GM19035 (cell line): ENCODE measurements around the gene CDK19.
"Not testable (repeated sequence)": the region's sequence is repeated elsewhere in the genome, so short reads cannot be mapped to it uniquely, and the experiment has no call there.

Experiments
- ATAC-seq: cut with Tn5 transposase; IDR thresholded peaks from one replicate; pipeline ENCODE4 v1.9.1; 2021; ENCODE audit not compliant: unreplicated experiment

CDK19 gene

DNA sequence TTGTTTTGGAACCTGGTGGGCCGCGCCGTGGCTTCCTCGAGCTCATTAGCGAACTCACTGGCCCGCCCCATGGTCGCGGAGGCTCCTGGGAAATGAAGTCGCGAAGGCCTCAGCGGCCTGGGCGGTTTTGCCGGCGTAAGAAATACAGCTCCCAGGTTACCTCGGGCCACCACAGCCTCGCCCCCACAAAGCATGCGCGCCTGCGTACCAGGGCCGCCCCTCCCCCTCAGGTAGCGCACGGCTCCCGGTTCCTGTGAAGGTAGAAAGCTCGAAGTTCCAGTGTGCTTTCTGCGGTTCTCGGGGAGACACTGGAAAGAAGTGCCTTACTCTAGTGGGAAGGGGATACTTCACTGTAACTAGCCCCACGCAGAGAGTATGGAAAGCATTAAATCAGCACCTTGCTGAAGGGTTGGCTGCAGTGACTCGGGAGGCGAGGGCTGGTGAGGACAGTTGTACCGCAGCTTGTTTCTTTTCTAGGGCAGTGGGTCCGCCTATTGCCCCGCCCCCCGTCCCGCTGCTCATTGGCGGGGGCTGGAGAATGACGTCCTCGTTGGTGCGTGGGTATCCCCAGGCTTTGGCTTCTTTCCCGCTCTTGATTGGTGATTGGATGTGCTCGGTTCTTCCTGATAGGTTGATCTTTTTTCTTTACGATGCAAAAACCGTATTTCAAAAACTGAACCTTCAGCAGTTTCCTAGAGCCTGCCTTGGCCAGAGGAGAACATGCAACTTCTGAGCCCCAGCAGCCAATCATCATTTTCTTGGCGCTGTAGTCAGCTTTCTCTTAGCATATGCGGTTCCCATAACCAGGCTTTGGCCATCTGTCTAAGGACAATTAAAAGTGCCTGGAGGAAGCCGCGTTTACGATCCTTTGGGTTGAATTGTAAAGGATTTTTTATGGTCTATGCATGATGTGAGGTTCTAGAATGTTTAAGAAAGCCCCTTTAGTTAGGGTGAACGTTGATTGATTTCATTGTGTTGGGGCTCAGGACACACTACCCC lies at the start of gene CDK19:
Gene CDK19, minus strand, starts transcription at position 59 of the 999 bp plus-strand sequence. CDS start 333 bp downstream, outside the sequence.
- peak; percentile 70 for ATAC-seq

GRCh38 chr6:110864824-110865223 lies 49.6 kb upstream of the CDK19 start:
- no peak for ATAC-seq

DNA sequence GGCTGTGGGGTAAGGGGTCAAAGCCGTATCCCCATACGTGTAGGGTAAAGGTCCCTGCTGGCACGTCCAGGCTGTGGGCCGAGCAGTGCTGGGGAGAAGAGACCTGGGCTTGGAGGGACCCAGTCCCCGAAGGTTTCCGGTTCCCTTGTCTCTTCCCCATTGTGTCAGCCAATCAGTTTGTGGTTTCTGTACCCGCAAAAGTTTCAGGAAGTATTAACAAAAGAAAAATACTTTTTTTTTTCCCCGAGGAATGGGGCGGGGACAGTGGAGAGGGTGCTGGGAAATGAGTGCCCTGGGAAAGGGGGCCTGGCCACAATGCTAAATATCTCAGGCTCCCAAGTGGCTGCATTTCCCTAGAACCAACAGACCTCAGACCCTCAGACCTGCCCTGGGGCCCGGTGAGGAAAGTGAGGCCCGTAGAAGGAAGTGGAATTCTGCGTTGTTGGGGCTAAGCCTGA lies 44.1 kb upstream of the CDK19 start:
- no peak for ATAC-seq

GRCh38 chr6:110858562-110859214 lies 43.4 kb upstream of the CDK19 start:
- no peak for ATAC-seq

GRCh38 chr6:110858016-110858415 lies 42.7 kb upstream of the CDK19 start:
- no peak for ATAC-seq

DNA sequence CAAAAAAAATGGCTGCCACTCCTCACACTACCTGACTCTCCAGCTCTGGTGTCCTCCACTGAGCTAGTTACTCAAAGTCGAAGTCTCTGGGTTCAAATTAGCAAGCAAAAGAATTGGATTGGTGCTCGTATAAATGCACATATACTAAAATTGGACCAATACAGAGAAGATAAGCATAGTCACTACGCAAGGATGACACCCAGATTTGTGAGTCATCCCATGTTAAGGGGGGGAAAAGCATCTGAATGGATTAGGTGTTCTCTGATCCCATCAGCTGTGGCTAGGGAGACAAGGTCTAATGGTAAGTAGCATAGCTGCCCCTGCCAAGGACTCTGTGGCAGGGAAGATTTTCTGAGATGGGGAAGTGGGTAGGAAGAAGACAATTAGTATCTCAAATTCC lies 41.0 kb upstream of the CDK19 start:
- no peak for ATAC-seq

DNA sequence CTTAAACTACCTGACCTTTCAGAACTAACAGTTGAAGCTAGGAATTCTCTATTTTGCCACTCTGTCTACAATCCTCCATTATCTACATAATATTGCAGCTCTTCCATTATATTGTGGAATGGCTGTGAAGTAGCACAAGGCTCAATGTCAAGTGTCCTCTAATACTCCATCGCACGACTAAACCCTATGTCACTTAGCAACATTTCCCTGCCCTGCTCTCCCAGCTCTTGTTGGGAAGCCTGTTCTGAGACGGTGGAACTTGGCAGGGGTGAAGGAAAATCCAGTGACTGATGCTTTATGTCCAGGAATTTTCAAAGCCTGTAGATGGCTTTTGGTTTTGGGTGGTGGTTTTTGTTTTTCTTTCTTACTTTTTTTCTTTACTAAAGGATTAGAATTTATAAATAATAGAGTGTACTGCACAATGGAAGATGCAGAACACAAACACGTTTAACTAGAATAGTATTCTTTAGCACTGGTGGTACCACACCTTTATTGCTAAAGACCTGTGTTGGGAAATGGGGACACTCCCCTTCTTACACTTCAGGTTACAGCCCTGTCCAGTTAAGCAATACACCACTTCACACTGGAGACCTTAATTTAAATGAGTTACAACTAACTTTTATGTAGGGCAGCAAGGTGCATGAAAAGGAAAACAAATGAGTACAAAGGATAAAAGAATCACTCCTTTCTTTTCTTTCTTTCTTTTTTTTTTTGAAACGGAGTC lies 38.6 kb upstream of the CDK19 start:
- no peak for ATAC-seq

- no peak for ATAC-seq
Measured at GRCh38 chr6:110852773-110853172, 37.5 kb upstream of the CDK19 start.

DNA sequence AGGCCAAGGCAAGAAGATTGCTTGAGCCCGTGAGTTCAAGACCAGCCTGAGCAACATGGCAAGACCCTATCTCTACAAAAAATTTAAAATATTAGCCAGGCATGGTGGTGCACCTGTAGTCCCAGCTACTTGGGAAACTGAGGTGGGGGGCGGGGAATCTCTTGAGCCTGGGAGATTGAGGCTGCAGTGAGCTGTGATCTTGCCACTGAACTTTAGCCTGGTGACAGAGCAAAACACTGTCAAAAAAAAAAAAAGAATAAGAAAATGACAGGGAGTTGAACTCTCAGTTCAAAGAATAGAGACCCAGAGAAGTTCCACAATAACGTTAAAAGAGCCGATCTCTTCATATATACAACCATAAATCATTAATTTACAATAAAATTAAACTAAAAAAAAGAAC lies 34.5 kb upstream of the CDK19 start:
- ATAC-seq: no peak

- ATAC-seq: no peak
Measured at GRCh38 chr6:110841266-110841665, 26.0 kb upstream of the CDK19 start.

DNA sequence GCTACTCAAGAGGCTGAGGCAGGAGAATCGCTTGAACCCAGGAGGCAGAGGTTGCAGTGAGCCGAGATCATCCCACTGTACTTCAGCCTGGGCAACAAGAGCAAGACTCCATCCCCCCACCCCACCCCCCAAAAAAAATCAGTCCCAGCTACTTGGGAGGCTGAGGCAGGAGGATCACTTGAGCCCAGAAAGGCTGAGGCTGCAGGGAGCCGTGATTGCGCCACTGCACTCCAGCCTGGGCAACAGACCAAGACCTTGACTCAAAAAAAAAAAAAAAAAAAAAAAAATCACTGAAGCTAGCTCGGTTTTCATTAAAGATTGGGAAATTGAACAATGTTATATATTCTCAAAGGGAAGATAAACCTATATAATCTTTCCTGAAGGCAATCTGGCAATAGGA lies 20.5 kb upstream of the CDK19 start:
- not testable (repeated sequence) for ATAC-seq

GRCh38 chr6:110833831-110834230 lies 18.6 kb upstream of the CDK19 start:
- no peak for ATAC-seq

DNA sequence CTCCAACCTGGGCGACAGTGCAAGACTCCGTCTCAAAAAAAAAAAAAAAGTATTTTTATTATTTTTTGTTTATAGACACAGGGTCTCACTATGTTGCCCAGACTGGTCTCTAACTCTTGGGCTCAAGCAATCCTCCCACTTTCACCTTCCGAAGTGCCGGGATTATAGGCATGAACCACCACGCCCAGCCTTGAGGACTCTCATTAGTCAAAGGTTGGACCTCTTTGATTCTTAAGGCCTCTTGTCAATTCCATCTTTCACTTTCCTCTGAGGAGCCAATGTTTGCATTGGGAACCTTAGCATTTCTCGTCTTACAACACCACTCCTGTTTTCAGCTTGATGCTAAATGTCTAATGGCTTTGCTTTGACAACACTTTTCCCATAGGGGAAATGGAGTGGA lies 16.1 kb upstream of the CDK19 start:
- ATAC-seq: no peak

DNA sequence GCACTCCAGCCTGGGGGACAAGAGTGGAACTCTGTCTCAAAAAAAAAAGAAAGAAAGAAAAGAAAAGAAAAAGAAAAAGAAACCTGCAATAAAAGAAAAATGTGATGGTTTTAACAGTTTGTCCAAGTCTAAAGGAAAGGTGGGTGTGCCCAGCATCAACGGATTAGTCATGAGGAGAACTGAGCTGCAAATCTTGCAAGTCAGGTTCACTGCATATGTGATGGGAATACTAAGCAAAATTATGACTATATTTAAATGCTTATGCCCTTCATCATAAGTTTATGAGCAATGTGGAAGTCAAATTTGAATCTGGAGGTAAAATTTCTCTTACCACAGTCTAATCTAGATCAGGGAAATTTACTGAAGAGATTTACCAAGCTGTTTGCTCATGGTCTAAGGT lies 13.1 kb upstream of the CDK19 start:
- ATAC-seq: no peak

DNA sequence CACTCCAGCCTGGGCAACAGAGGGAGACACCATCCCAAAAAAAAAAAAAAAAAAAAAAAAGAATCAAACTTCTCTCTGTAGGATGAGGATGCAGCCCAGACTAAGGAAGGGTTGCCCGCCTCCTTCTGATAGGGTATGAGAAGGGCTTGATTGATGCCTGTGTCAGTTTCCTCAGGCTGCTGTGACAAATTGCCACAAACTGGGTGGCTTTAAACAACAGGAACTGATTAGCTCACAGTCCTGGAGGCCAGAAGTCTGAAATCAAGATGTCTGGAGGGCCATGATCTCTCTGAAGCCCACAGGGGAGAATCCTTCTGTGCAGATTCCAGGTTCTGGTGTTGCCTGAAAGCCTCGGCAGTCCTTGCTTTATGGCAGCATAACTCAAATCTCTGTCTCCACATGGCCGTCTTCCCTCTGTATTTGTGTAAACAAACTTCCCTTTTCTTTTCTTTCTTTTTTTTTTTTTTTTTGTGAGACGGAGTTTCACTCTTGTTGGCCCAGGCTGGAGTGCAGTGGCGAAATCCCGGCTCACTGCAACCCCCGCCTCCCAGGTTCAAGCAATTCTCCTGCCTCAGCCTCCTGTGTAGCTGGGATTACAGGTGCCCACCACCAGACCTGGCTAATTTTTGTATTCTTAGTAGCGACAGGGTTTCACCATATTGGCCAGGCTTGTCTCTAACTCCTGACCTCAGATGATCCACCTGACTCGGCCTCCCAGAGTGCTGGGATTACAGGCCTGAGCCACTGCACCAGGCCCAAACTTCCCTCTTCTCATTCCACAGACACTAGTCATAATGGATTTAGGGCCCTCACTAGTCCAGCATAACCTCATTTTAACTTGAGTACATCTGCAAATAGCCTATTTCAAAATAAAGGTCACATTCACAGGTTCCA lies 11.2 kb upstream of the CDK19 start:
- ATAC-seq: no peak

DNA sequence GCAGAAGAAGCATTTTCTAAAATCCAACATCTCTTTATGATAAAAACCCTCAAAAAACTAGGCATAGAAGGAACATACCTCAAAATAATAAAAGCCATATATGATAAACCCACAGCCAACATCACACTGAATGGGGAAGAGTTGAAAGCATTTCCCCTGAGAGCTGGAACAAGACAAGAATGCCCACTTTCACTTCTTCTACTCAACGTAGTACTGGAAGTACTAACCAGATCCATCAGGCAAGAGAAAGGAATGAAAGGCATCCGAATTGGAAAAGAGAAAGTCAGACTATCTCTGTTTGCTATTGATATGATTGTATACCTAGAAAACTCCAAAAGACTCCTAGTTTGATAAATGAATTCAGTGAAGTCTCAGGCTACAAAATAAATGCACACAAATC lies 7.9 kb upstream of the CDK19 start:
- ATAC-seq: no peak

DNA sequence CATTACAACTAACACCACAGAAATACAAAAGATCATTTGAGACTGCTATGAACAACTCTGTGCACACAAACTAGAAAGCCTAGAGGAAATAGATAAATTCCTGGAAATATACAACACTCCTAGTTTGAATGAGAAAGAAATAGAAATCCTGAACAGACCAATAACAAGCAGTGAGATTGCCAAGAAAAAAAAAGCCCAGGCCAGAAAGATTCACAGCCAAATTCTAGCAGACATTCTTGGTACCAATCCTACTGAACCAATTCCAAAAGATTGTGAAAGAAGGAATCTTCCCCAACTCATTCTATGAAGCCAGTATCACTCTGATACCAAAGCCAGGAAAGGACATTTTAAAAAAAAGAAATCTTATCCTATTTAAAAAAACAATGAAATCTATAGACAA lies 7.0 kb upstream of the CDK19 start:
- no peak for ATAC-seq

- ATAC-seq: no peak
Measured at GRCh38 chr6:110816677-110817076, 1.4 kb upstream of the CDK19 start.

DNA sequence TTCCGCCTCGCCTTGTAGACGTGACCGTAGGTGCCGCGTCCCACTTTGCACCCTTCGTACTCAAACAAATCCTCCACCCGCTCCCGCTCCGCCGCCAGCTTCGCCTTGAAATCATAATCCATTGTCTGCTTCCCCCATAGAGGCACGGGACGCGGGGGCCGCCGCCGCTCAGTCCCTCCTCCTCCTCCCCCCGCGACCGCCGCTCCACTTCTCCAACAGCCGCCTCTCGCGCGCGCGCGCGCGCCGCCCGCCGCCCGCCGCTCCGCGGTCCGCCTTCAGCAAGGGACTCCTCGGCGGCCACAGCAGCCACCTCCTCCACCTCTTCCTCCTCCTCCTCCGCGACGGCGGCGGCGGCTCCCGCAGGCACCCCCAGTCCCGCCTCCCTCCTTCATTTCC lies 256 bp downstream of the CDK19 start:
- no peak for ATAC-seq
